AG04449 (cell line): ENCODE measurements around the gene CRIP3.

Experiments used
- CTCF ChIA-PET: fragments of 350-600 bp; formaldehyde crosslinking; extraction: SDS; loops from one replicate; lab custom pipeline; 2021; ENCODE audit warnings: antibody characterized with exemption; lab: Yijun Ruan, JAX
- POLR2A ChIA-PET: fragments of 400-600, 350-600 bp; formaldehyde crosslinking; extraction: SDS; loops from one replicate; lab custom pipeline; 2020; ENCODE audit warnings: antibody characterized with exemption, inconsistent platforms; lab: Yijun Ruan, JAX
- DNase-seq: peaks from one replicate; pipeline ENCODE4 v3.0.0-alpha.2; 2010; ENCODE audit warnings: low read depth, low spot score
- H3K4me3 ChIP-seq: 2 replicates; pipeline ENCODE4 v1.5.1; 2011; ENCODE audit warnings: low read depth, mild to moderate bottlenecking, control low read depth, low read length
- TF ChIP-seq, protein P1 (sequence below): IDR thresholded peaks from one replicate; pipeline ENCODE4 v1.5.1; 2011; ENCODE audit warnings: mild to moderate bottlenecking, moderate library complexity, low read length, control low read depth, inconsistent platforms; ENCODE audit not compliant: insufficient read depth; ENCODE audit errors: missing control alignments

Gene CRIP3

DNA sequence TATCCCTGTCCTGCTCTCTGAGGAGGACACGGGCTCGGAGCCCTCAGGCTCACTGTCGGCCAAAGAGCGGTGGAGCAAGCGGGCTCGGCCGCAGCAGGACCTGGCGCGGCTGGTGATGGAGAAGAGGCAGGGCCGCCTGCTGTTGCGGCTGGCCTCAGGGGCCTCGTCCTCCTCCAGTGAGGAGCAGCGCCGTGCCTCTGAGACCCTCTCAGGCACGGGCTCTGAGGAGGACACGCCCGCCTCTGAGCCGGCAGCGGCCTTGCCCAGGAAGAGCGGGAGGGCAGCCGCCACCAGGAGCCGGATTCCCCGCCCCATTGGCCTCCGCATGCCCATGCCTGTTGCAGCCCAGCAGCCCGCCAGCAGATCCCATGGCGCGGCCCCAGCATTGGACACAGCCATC is 24.7 kb downstream of the CRIP3 start:
- ChIA-PET POLR2A (no interaction called here), CTCF (no interaction called here)
- TF ChIP-seq, protein P1, sequence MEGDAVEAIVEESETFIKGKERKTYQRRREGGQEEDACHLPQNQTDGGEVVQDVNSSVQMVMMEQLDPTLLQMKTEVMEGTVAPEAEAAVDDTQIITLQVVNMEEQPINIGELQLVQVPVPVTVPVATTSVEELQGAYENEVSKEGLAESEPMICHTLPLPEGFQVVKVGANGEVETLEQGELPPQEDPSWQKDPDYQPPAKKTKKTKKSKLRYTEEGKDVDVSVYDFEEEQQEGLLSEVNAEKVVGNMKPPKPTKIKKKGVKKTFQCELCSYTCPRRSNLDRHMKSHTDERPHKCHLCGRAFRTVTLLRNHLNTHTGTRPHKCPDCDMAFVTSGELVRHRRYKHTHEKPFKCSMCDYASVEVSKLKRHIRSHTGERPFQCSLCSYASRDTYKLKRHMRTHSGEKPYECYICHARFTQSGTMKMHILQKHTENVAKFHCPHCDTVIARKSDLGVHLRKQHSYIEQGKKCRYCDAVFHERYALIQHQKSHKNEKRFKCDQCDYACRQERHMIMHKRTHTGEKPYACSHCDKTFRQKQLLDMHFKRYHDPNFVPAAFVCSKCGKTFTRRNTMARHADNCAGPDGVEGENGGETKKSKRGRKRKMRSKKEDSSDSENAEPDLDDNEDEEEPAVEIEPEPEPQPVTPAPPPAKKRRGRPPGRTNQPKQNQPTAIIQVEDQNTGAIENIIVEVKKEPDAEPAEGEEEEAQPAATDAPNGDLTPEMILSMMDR, result no peak
- no peak overlapping the region for H3K4me3 ChIP-seq
- DNase-seq, result no peak

DNA sequence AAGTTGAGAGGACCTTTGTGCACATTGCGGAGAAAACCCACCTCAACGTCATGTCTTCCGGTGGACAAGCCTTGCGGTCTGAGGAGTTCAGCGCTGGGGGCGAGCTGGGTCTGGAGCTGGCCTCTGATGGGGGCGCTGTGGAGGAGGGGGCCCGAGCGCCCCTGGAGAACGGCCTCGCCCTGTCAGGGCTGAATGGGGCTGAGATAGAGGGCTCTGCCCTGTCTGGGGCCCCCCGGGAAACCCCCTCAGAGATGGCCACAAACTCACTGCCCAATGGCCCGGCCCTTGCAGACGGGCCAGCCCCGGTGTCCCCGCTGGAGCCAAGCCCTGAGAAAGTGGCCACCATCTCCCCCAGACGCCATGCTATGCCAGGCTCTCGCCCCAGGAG is 25.1 kb downstream of the CRIP3 start:
- H3K4me3 ChIP-seq, result no peak overlapping the region
- CTCF ChIA-PET, result no interaction called here
- POLR2A ChIA-PET, result no interaction called here
- DNase-seq, result no peak
- TF ChIP-seq, protein P1, result no peak

DNA sequence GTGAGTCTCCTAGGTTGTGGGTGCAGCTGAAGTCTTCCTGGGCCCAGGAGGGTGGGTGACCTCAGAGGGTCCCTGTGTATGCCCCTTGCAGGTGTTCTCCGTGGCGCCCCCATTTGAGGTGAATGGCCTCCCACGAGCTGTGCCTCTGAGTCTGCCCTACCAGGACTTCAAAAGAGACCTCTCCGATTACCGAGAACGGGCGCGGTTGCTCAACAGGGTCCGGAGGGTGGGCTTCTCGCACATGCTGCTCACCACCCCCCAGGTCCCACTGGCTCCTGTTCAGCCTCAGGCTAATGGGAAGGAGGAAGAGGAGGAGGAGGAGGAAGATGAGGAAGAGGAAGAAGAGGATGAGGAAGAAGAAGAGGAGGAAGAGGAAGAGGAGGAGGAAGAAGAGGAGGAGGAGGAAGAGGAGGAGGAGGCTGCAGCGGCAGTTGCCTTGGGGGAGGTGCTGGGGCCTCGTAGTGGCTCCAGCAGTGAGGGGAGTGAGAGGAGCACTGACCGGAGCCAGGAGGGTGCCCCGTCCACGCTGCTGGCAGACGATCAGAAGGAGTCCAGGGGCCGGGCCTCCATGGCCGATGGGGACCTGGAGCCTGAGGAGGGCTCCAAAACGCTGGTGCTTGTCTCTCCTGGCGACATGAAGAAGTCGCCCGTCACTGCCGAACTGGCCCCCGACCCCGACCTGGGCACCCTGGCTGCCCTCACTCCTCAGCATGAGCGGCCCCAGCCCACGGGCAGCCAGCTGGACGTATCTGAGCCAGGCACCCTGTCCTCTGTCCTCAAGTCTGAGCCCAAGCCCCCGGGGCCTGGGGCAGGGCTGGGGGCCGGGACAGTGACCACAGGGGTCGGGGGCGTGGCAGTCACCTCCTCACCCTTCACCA is 25.8 kb downstream of the CRIP3 start:
- ChIA-PET CTCF (no interaction called here), POLR2A (no interaction called here)
- TF ChIP-seq, protein P1, result no peak
- DNase-seq, result no peak
- no peak overlapping the region for H3K4me3 ChIP-seq

DNA sequence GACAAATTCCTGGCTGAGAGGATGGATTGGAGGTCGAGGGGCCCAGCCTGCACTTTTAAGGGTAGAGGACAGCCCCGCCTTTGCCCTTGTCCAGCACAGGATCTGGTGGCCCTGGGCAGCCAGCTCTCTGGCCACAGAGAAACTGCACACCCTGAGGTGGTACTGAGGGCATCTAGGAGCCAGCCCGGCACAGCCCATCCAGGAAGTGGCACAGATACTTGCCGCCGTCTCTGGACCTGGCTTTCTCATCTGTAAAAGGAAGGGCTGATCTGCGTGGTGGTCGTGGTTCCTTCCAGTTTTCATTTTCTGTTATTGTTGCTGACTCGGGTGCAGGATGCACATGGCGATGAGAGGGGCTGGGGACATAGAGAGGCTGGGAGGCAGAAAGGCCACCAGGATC is 26.6 kb downstream of the CRIP3 start:
- no peak overlapping the region for H3K4me3 ChIP-seq
- CTCF ChIA-PET, result interaction anchor here (1.7 kb wide), 1 partner anchor 13 kb away, joined by 4 read pairs; no protein-coding TSS in a partner anchor
- POLR2A ChIA-PET, result no interaction called here
- TF ChIP-seq, protein P1, result no peak
- no peak for DNase-seq

DNA sequence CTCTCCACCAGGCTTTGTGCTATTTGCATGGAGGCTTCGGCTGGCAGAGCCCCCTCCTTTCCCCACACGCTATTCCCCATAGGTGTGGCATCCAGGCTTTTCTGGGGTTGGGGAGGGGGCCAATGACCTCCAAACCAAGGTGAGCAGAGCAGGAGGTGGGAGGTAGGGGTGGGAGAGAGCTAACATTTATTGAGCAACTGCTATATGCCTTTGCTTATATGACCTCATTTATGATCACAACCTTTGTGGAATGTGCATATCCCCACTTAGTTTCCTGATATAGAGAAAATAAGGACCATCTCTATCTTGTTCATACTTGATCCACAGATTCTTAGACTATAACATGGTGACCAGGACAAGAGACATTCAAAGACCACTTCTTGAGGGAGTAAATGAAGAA is 28.4 kb downstream of the CRIP3 start:
- H3K4me3 ChIP-seq, result no peak overlapping the region
- ChIA-PET POLR2A (no interaction called here), CTCF (interaction anchor here (0.6 to 1.7 kb wide), 4 partner anchors 11 to 177 kb away, joined by 3 to 4 read pairs (median 4); no protein-coding TSS in a partner anchor)
- no peak for DNase-seq
- TF ChIP-seq, protein P1, result no peak

DNA sequence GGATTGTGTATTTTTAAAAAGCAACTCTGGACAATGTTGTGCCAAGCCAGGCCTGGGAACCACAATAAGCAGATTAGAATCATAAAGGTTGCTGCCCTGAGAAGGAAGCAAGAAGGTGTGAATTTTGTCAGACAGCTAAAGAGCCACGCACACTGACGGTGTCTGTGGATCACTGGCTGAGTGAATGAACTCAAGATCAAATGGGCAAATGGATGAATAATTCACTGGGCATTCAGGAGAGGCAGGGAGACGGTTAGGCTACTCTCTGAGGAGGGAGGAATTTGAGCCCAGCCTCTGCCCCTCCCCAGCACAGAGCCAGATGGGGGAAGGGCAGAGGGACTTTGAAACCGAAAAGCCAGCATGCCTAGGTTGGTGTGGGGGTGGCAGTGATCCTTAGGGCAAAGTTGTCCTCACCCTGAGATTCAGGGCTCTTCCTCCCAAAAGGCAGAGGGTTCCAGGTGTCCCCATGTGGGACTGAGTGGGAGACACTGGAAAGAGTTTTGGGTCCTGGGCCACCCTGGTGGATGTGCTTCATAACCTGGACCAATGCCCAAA is 30.0 kb downstream of the CRIP3 start:
- CTCF ChIA-PET, result interaction anchor here (0.7 to 1.4 kb wide), 6 partner anchors 10 to 228 kb away, joined by 3 to 5 read pairs (median 3); partner anchors contain the start of gene DNPH1

More for the DNA sequence above, 30.0 kb downstream of the CRIP3 start:
- no peak overlapping the region for H3K4me3 ChIP-seq
- POLR2A ChIA-PET, result no interaction called here
- TF ChIP-seq, protein P1, result no peak
- DNase-seq, result no peak
